GM19395 (cell line): ENCODE results near the gene NKX2-2.
"Not testable (repeated sequence)": the region's sequence is repeated elsewhere in the genome, so short reads cannot be mapped to it uniquely, and the experiment has no call there.

Experiments
- ATAC-seq: cut with Tn5 transposase; IDR thresholded peaks from one replicate; pipeline ENCODE4 v1.9.1; 2021; ENCODE audit warnings: mild to moderate bottlenecking, moderate library complexity; ENCODE audit not compliant: unreplicated experiment

The NKX2-2 gene

GRCh38 chr20:21509597-21510371, 4.1 kb downstream of the NKX2-2 start:
- ATAC-seq = no peak

GRCh38 chr20:21509079-21509596, 4.7 kb downstream of the NKX2-2 start:
- no peak for ATAC-seq

DNA sequence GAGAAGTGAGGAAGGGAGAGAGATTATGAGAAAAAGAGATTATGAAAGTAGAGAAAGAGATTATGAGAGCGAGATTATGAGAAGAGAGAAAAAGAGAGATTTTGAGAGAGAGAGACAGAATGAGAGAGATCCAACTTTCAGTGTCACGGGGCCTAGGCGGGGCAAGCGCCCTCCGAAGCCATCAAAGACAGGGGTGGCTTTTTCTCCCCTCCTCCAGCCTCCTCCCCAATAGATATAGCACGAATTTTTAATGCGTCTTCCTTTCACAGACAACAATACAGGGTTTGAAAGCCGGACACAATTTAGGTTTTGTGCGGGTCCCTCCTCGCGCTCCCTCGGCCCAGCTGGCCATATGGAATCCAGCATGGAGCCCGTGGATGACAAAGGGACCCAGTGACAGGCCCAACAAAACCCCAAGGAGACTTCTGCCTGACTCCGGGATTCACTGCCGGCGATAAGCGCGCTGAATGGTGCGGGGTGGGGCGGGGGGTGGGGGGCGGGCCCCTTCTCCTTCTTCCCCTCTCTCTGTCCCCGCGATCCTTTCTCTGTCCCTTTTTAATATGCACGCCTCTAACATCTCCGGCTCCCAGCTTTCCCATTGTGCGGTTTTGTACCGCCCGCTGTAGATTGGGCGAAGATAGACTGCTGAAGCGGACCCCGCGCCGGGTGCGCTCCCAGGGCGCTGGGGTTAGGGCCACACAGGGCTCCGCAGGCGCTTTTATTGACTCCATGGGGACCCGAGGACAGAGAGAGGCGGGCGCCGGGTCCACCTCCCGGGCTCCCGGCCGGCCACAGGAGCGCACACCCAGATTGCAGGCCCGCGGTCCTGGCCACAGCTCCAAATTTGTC, 5.4 kb downstream of the NKX2-2 start:
- no peak for ATAC-seq

DNA sequence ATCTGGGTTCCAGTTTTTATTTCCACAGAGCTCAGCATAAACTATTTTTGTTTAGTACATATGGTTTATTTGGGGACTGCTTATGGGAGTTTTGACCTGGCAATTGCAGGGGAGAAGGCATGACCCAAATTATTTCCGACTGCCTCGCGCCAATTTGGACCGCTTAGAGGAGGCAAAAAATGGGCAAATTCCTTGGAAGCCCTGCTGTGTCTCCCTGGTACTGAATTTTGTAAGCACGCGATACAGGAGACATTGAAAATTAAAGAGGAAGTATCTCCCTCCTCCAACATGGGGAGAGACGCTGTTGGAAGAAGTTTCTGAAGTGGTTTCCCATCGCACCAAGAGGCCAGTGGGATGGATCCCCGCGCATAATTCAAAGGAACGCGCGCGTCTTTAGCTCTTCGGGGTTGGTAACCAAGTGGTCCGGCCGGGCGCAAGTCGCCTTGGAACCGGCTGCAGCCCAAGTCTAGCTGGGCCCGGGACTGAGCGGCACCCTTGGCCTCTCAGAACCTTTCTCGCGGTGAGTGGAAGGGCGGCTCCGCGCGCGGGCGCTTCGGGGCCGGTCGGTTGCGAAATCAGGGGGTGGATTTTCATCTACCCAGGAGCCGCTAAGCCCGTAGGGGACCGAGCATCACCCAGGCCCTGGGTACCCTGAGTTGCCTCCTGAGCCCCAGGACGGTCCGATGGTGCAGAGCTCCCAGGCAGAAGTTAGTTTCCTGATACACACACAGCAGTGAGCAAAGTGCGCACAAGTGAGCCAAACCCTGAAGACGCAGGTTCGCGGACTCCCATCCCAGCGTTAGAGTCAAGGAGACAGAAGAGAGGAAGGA, 6.2 kb downstream of the NKX2-2 start:
- no peak for ATAC-seq

DNA sequence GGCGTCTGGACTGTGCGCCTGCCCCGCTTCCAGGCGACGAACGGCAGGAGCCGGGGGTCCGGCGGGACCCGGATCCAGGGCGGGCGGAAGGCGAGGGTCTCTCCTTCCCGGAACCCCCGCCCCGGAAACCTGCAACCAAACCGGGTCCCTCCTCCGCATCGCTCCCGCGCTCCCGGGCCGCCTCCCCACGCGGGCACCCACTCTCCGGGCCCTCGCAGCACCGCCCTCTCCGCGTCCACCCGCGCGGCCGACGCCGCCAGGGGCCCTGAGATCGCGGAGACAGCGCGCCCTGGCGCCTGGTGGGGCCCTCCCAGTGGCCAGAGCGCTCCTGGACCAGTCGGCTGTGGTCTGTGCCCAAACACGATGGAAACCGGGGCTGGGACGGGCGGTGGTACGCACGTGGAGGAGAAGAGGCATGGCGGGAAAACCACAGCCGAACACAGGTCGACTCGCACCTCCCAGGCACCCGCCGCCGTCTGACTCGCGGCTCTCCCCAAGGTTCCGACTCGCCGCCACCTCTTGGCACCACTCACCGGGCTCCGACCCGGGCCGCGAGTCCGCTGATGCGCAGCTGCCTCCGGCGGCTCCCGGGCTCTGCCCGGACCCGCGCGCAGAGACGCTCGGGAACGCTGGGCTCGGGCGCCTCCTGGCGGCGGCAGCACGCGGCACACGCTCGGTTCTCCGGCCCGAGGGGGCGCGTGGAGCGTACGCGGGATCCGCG, 7.9 kb downstream of the NKX2-2 start:
- no peak for ATAC-seq

DNA sequence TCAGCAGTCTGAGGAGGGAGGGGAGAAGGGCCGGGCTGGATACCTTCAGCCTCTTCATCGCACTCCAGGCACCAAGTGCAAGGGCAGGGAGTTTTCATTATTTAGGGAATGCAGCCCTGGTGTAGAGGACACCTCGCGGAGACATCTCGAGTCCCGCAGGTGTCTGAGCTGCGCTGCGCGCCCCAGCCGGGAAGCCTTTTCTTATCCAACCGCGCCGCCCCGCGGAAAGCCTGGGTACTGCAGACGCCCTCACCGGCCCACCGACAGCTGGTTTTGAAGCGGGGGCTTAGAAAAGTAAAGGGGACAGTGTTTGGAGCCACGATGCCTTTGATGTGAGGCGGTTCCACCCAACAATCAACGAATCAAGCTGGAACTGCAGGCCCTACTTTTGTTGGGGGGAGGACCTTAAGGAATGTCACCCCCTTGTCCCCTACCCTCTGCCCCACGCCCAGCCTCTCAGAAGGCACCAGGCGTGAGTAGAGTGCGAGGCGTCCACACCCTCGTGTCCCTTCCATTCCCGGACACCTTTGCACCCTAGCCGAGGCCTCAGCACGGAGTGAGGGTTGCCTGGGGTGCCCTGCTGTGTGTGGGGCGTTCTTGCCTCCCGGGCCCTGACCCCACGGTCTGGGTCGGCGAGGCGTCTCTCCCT, 8.6 kb downstream of the NKX2-2 start:
- peak; percentile 50 for ATAC-seq

DNA sequence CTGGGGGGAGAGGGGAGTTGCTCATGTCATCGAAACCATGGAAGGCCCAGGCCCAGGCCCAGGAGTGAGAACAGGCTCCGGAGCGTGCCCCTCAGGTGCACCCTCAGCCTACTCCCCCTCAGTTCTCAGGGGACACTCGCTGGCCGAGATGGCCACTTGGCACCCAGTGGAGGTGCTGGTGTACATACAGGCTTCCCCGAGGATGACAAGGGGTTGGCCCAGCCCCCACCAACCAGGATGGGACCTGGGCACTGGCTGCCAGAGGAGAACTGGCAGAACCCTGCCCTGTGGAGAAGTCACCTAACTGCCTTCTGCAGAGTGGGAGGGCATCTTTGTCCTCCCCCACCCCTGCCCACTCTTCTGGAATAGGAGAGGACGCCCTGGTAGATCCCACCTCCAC, 9.5 kb downstream of the NKX2-2 start:
- ATAC-seq = no peak

DNA sequence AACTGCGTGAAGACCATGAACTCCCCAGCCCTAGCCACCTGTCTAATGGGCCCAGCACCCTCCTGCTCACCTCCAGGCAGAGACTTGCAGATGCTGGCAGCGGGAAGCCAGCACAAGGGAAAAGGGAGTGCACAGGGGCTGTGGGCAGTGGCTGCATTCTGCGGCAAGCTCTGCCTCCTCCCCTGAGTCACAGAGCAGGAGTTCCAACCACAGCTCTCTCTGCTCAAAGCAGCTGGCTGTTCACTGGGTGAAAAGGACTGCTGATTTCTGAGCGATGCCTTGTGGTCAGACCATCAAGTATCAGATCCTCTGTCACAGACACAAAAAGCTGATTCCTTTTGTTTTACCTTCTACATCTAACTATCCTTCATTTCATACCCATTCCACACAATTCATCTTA, 10.5 kb downstream of the NKX2-2 start:
- peak; percentile 93 for ATAC-seq

GRCh38 chr20:21501184-21501583, 12.7 kb downstream of the NKX2-2 start:
- no peak for ATAC-seq

DNA sequence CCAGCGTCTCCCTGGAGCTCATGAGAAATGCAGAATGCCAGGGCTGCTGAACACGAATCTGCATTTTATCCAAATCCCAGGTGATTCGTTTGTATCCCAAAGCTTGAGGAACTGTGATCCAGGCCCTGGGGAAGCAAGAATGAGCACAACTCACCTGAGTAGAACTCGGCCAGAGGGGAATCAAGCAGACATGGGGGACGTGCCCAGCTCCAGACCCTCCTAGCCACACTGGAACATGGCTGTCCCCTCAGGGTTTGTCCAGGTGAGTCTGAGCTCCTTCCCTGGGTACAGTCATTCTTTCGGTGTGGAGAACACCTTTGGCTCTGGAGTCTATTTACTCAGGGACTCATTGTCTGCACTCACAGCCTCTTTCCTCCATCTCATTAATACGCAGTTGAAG, 13.3 kb downstream of the NKX2-2 start:
- ATAC-seq = no peak

DNA sequence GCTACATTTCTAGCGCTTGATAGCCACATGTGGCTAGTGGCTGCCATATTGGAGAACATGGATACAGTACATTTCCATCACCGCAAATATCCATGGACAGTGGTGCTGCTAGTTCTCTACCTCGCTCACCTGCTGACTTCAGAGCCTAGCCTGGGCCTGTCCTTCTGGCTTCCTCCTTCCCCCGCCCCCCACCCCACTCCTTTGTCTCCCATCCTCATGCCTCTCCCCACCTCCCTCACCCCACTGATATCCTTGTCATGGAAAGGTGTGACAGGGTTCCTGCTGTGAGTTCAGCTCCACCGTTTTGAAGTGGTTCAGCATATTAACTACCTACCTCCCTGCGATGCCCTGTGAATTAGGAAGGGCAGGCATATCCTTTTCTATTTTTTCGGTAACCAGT, 14.2 kb downstream of the NKX2-2 start:
- no peak for ATAC-seq

- ATAC-seq = no peak
Measured at GRCh38 chr20:21498635-21499034, 15.2 kb downstream of the NKX2-2 start.

DNA sequence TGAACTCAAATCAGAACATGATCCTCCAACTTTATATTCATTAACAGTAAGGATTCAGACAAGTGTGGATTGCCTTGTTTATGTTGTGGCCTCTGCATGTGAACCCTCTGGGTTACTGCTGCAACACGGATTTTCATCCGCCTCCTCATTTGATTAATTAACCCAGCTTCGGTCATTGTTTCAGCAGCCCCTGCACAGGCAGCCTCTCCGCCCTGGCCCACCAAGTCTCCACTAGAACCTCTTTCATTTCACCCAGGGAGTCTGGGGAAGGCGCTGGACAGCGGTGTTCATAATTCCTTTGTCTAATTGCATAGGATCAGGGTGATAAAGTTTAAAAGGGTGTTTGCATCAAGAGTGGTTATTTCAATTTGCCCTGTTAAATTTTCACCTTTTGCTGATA, 15.7 kb downstream of the NKX2-2 start:
- no peak for ATAC-seq

DNA sequence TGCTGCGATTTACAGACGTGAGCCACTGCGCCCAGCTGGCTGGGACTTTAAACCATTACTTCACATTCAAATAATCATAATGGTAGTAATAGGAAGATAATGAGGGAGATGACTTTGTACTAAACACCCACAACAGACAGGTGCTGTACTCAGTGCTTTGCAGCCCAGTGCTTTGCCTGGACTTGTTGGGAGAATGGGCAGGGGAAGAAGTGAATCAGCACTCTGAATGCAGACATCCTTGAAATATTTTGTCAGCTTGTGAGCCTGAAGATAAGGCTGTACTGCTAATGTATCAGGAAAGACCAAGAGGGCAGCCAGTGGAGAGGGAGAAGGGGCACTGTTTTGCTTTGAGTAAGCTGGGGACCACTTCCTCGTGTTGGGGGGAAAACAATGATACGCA, 17.4 kb downstream of the NKX2-2 start:
- ATAC-seq = no peak

GRCh38 chr20:21493049-21493448, 20.8 kb downstream of the NKX2-2 start:
- no peak for ATAC-seq

DNA sequence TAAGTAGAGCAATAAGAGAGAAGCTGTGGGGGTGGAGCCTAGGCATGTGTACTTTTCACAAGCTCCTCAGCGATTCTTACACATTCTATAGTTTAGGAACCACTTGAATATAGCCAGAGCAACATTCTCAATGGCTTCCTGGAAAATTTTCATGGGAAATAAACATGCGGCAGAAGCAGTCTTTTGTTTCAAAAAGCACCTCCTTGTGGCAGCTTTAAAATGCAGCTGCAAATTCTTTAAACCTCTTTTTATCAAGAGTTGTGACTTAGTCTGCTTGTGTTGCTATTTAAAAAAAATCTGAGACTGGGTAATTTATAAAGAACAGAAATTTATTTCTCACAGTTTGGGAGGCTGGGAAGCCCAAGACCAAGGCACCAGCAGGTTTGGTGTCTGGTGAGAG, 23.8 kb downstream of the NKX2-2 start:
- ATAC-seq = no peak

GRCh38 chr20:21480144-21480543, 33.7 kb downstream of the NKX2-2 start:
- ATAC-seq = not testable (repeated sequence)

GRCh38 chr20:21465799-21466198, 48.1 kb downstream of the NKX2-2 start:
- ATAC-seq = no peak

DNA sequence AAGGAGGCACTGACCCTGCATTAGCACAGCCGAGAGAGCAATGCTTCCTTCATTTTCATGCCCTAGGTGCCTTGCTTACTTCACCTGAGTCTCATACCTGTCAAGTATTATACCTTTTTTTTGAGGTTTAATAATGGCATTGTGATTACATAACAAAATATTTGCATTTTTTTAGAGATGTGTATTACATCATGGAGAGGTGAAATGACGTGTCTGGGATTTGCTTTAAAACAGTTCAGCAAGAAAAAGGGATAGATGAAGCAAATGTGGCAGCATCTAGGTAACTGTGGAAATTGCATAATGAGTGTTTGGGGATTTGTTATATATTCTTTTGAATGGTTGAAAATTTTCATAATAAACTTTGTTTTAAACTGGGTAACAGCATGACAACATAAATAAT, 48.9 kb downstream of the NKX2-2 start:
- no peak for ATAC-seq
